Rectal smooth muscle tissue (tissue), 1 donor: ENCODE measurements around the gene SPI1.

Experiments
- H3K27ac ChIP-seq: one replicate; pipeline ENCODE4 v1.7.0; 2013; ENCODE audit warnings: low read depth, low read length, inconsistent platforms
- H3K27me3 ChIP-seq: one replicate; pipeline ENCODE4 v1.7.0; 2013; ENCODE audit warnings: low read length; ENCODE audit not compliant: control insufficient read depth, insufficient read depth
- H3K36me3 ChIP-seq: one replicate; pipeline ENCODE4 v1.7.0; 2013; ENCODE audit warnings: low read length; ENCODE audit not compliant: control insufficient read depth, insufficient read depth
- H3K4me1 ChIP-seq: one replicate; pipeline ENCODE4 v1.7.0; 2013; ENCODE audit warnings: low read length; ENCODE audit not compliant: control insufficient read depth, insufficient read depth
- H3K4me3 ChIP-seq: one replicate; pipeline ENCODE4 v1.7.0; 2013; ENCODE audit warnings: low read length
- H3K9ac ChIP-seq: one replicate; pipeline ENCODE4 v1.7.0; 2013; ENCODE audit warnings: low read length

Gene SPI1

DNA sequence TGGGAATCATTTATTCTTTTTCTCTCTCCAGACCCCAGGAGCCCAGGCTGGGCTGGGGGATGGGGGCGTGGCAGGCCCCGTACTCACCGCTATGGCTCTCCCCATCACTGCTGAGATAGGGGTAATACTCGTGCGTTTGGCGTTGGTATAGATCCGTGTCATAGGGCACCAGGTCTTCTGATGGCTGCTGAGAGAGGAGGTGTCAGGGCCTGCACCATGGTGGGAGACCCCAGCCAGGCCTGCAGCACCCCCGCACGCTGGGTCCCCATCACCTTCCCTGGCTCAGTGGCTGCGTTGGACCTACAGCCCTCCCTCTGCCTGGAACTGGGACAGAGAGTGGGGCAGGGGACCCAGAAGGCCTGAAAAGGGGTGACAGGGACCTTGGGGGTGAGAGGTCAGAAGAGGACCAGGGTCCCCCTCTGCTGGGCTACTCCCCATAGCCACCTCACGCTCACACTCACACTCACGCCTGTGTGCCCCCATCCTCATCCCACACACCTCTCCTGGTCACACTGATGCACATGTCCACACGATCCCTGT is 2.7 kb downstream of the SPI1 start:
- H3K4me3 ChIP-seq: no peak overlapping the region
- no peaks in the 10 kb centered on the region for H3K36me3 ChIP-seq
- H3K27ac ChIP-seq: no peak overlapping the region
- H3K27me3 ChIP-seq: no peaks in the 10 kb centered on the region
- no peaks in the 10 kb centered on the region for H3K4me1 ChIP-seq
- H3K9ac ChIP-seq: no peak overlapping the region

GRCh38 chr11:47375020-47375419 is 3.3 kb downstream of the SPI1 start:
- H3K9ac ChIP-seq: no peak overlapping the region
- H3K4me1 ChIP-seq: no peaks in the 10 kb centered on the region
- no peaks in the 10 kb centered on the region for H3K27me3 ChIP-seq
- no peak overlapping the region for H3K4me3 ChIP-seq
- no peaks in the 10 kb centered on the region for H3K36me3 ChIP-seq
- no peak overlapping the region for H3K27ac ChIP-seq

- no peak overlapping the region for H3K9ac ChIP-seq
- no peaks in the 10 kb centered on the region for H3K4me1 ChIP-seq
- no peak overlapping the region for H3K27ac ChIP-seq
- no peak overlapping the region for H3K4me3 ChIP-seq
- no peaks in the 10 kb centered on the region for H3K36me3 ChIP-seq
- no peaks in the 10 kb centered on the region for H3K27me3 ChIP-seq
Observed at GRCh38 chr11:47374720-47375019, 3.7 kb downstream of the SPI1 start.

DNA sequence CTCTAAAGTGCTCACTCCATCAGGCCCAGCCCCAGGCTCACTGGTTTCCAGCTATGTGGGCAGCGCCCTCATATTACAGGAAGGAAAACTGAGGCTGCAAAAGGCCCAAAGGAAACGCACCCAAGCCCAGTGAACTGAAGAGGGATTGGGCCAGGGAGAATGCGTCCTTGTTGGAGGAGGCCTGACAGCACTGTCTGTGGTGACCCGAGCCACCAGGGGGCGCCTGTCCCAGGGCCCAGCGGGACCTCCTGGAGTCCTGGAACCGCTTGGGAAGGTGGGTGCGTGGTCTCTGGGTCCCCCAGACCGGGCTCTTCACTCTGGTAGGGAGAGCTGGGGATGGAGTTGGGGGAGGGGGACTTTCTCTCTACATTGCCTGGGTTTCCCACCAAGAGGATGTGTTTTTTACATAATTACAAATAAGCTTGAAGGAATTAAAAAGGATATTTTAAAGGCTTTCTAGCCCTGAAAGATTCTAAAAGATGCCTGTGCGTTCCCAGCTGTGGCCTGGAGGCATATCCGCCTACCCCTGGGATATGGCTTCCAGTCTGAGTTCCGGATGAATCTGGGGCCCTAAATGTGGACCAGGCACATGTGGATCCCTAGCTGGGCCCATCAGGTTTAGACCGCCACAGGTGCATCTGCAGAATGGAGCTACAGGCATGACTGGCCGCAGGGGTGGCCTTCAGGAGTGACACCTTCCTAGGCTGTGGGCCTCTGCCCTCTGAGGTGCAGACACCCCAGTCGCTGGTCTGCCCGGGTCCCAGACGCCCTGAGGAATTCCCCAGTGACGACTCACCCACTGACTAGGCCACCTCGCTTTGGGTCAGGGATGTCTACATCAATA is 4.2 kb downstream of the SPI1 start:
- no peaks in the 10 kb centered on the region for H3K27me3 ChIP-seq
- no peak overlapping the region for H3K4me3 ChIP-seq
- H3K4me1 ChIP-seq: no peaks in the 10 kb centered on the region
- no peak overlapping the region for H3K27ac ChIP-seq
- H3K36me3 ChIP-seq: no peaks in the 10 kb centered on the region
- no peak overlapping the region for H3K9ac ChIP-seq

DNA sequence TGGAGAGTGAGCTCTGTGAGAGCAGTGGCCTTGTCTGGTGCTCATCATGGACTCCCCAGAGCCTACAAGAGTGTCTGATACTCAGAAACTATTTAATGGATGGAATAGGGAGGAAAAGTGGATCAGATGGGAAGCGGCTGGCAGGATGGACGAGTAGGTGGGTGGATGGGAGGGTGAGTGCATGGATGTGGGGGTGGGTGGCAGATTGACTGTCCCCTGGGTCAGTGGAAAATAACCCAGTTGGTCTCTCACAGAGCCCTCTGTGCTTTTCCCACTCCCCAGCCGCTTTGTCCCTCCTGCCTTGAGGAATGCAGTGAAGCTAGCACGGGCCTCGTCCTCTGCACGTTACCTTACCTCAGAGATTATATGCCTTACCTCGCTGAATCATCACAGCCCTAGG is 5.9 kb downstream of the SPI1 start:
- no peaks in the 10 kb centered on the region for H3K4me1 ChIP-seq
- H3K36me3 ChIP-seq: no peaks in the 10 kb centered on the region
- no peaks in the 10 kb centered on the region for H3K27me3 ChIP-seq
- H3K9ac ChIP-seq: no peak overlapping the region
- H3K27ac ChIP-seq: no peak overlapping the region
- no peak overlapping the region for H3K4me3 ChIP-seq

- no peaks in the 10 kb centered on the region for H3K27me3 ChIP-seq
- H3K36me3 ChIP-seq: no peaks in the 10 kb centered on the region
- H3K27ac ChIP-seq: no peak overlapping the region
- H3K4me3 ChIP-seq: no peak overlapping the region
- H3K4me1 ChIP-seq: no peaks in the 10 kb centered on the region
- no peak overlapping the region for H3K9ac ChIP-seq
Observed at GRCh38 chr11:47369676-47370075, 8.7 kb downstream of the SPI1 start.

DNA sequence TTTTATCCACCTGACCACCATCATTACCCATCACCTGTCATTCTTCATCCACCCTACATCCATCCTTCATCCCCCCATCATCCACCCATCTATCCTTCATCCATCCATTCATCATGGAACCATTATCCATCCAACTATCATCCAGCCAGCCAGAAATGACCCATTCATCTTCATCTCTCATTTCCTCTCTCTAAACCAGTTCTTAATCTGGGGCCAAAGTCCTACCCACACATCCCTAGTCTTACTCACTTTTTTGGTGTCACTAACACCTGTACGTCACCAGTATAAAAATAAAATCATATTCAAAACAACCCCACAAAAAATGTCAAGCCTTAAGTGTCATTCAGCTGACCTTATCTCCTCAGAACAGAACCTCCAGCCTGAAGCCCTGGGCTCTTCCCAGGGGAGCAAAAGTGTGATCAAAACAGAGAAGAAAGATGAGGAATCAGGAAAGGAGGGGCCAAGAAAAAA is 12.3 kb downstream of the SPI1 start:
- Histone ChIP-seq H3K4me3 (no peak overlapping the region), H3K27ac (no peak overlapping the region), H3K36me3 (no peaks in the 10 kb centered on the region), H3K9ac (no peak overlapping the region), H3K4me1 (no peaks in the 10 kb centered on the region), H3K27me3 (no peaks in the 10 kb centered on the region)

DNA sequence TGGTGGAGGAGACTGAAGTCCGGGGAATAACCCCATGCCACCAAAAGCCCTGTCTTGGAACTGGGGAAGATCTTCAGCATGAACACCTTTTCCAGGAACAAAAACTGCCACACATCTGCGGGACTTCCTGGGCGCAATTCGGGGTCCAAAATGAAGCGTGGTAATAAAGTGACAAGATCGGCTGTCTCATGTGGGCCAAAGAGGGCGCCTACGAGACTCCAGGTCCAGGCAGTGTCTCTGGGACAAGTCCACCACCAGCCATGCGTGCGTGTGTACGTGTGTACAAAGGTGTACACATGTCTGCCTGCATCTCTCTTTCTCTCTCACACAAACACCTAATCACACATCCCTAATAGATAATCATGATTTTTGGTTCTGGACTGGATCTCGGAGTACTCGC is 16.9 kb downstream of the SPI1 start:
- no peak overlapping the region for H3K9ac ChIP-seq
- no peak overlapping the region for H3K27ac ChIP-seq
- no peaks in the 10 kb centered on the region for H3K27me3 ChIP-seq
- H3K36me3 ChIP-seq: peaks cover 3% of the 10 kb centered on the region
- H3K4me1 ChIP-seq: no peaks in the 10 kb centered on the region
- H3K4me3 ChIP-seq: no peak overlapping the region

DNA sequence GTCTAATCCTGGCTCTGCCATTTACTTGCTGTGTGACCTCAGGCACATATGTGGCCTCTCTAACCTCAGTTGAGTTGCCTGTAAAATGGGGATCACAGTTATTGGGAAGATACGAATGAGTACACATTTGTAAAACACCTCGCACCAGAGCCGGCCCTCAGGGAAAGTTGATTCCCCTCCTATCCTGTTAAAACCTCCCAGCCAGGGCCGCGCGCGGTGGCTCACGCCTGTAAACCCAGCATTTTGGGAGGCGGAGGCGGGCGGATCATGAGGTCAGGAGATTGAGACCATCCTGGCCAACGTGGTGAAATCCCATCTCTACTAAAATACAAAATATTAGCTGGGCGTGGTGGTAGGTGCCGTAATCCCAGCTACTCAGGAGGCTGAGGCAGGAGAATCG is 18.0 kb downstream of the SPI1 start:
- no peaks in the 10 kb centered on the region for H3K4me1 ChIP-seq
- no peak overlapping the region for H3K27ac ChIP-seq

GRCh38 chr11:47359586-47359985 is 18.8 kb downstream of the SPI1 start:
- H3K4me1 ChIP-seq: no peaks in the 10 kb centered on the region
- H3K9ac ChIP-seq: no peak overlapping the region
- H3K4me3 ChIP-seq: no peak overlapping the region
- H3K36me3 ChIP-seq: peaks cover 3% of the 10 kb centered on the region
- no peak overlapping the region for H3K27ac ChIP-seq
- no peaks in the 10 kb centered on the region for H3K27me3 ChIP-seq

More for the DNA sequence above, 18.0 kb downstream of the SPI1 start:
- H3K27me3 ChIP-seq: no peaks in the 10 kb centered on the region
- no peak overlapping the region for H3K9ac ChIP-seq
- peaks cover 3% of the 10 kb centered on the region for H3K36me3 ChIP-seq
- no peak overlapping the region for H3K4me3 ChIP-seq

DNA sequence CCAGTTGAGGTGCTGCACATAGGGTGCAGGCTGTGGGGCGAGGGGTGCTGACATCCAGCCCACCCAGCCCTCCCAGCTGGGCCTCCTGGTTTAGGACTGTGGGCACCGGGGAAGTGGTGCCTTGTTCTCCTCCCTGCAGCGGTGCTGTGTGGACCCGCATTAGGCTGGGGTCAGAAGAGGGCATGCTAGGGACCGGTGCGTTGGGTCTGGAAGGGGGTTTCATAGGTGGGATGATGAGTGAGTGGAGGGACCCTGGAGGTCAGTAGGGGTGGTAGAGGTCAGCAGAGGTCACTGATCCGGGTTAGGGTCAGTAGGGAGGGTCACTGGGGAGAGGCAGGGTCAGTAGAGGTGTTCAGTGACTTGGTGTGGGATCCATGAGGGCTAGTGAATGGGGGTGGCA is 19.2 kb downstream of the SPI1 start:
- Histone ChIP-seq H3K27ac (no peak overlapping the region), H3K4me3 (no peak overlapping the region), H3K9ac (no peak overlapping the region), H3K27me3 (no peaks in the 10 kb centered on the region), H3K4me1 (no peaks in the 10 kb centered on the region), H3K36me3 (peaks cover 3% of the 10 kb centered on the region)

DNA sequence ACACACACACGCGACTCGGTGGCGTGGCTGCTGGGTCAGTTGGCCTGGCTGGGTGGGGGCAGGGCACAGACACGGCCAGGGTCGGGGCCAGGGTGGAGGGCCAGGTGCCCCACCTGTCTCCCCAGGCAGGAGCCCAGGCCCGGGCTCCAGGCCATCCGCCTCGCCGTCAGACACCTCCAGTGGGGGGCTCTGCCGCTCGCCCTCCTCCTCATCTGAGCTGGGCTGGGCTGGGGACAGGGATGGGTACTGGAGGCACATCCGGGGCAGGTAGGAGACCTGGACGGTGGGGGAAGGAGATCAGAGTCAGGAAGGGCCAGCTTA is 19.7 kb downstream of the SPI1 start:
- Histone ChIP-seq H3K27me3 (no peaks in the 10 kb centered on the region), H3K36me3 (peaks cover 3% of the 10 kb centered on the region), H3K27ac (no peak overlapping the region), H3K9ac (no peak overlapping the region), H3K4me3 (no peak overlapping the region), H3K4me1 (no peaks in the 10 kb centered on the region)
